ENCODE data around the gene CAMK2D.

Gene CAMK2D

DNA sequence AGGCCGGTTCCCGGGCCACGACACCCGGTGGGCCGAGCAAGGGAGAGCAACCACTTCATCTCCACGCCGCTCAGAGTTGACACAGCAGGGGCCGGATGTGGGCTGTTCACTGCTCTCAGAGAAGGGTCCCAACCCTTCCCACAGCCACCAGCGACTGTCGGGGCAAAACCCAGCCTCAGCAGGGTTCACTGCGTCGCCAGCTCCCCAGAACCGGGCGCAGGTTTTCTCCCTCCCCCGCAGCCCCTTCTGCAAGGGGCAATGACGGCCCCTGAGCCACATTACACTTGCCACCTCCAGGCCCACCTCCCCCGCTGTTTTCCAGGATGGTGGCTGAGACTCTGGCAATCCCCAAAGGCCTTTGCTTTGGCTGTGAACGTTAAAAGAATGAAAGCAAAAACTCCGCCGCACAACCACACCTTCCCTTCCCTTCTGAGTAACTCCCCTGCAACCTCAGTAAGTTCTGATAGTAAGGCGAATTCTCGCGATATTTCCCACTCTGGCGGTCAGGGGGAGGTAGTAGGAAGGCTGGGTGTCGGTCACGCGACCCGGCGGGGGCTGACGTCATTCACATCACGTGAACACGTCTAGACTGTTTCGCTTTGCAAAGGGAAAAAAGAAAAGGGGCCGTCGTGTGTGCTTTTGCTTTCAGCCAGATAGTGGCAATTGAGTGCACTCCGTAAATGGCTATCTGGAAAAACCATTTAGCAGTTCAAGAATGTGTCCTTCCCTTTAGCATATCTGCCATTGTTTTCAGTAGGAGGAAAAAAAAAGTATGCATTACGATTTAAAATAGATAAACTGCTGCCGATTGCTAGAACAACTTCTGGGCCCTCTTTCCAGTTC is 869 bp upstream of the CAMK2D start:
- peak; percentile 97 for DNase-seq

DNA sequence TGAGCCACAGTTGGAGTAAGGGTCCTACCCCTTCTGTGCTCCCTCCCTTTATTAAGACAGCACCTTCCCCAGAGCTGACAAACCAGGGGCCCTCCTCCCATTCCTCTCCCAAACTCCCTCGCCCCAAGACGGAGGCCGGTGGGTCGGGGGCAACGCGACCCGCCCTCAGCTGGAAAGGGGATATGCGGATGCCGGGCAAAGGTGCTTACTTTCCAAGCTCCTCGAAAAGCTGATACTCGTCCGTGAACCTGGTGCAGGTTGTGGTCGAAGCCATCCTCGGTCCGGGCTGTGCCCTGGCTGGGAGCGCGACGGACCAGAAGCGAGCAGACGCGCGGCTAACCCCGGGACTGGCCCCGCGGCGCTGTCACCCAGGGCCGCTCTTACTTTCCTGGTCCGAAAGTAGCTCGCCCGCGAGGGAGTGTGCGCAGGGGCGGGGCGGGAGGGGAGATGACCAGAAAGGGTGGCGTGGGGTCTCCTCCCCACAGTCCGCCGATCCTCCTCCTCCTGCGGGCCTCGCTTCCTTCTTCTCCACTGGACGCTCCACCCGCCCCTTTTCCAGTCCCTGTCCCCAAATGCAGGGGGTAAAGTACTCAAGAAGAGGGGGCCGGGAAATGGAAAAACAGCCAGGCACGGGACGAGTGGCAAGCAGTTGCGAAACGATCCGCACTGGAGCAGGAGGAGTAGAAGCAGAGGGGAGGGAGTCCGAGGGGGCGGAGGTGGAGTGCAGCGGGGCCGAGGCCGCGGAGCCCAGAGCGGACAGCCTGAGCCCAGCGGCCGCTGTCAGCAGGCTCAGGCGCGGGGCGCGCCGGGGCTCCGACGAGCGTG is 531 bp downstream of the CAMK2D start:
- peak in 1 of 2 experiments; percentile 16 for DNase-seq

DNA sequence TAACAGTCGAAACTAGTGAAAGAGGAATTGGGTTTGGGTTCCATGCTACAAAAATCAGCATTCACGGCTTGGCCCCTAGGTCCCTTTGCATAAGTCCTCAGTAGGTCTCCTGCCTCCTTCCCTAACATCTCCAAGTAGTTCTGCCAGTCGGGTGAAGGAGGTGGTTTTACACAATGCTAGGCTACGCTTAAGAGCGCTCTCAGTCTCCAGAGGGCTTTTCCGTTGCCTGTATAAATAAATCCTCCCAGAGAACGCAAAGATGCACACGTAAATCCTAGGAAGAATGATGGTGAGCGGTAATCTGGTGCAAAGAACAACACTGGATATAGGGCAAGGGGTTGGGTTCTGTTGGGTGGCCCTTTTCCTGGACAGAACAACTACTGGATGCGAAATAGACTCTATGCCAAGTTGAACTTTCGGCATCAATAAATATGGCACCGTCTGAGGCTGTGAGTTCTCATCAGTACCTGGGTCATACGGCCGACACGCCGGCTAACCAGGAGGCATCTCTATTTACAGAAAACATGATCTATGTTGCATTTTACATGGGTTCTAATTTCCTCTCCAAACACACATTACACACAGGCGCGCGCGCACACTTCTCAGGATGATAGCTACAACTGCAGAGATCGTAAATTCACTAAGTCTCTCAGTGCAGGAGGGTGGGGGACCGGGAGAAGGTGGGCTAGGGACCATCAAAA is 1.3 kb downstream of the CAMK2D start:
- DNase-seq: peak in 1 of 2 experiments; percentile 7

DNA sequence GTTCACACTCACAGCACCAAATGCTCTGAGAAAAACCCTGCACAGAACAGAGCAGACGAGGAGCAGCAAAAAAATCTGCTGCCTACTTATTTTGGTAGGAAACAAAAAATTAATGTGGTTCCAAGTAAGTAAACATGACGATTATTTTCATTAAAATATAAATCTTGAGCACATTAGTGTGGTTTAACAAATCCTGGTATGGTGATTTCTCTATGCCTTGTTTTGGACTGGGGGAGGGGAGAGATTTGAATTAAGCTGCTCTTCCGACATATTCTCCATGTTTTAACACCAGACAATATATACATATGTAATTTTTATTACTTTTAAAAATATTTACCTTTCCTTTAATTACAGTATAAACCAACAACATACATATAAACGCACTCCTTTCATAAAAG is 1.8 kb downstream of the CAMK2D start:
- DNase-seq: no peak

DNA sequence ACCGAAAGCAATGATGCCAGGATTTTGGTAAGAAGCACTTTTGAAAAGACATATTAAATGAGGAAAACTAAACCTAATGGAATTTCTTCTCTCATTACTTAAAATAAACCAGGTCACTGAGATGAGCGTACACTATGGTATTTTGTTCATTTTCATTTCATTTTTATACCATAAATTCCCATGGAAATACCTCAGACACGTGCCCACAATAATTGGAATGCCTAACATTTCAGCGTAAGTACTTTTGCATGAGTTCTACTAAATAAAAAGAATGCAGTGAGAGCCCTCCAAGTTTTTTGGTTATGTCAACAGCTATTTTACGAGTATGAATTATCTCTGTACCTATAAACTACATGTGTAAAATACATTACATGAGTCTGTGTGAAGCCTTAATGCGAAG is 3.2 kb downstream of the CAMK2D start:
- DNase-seq: no peak

DNA sequence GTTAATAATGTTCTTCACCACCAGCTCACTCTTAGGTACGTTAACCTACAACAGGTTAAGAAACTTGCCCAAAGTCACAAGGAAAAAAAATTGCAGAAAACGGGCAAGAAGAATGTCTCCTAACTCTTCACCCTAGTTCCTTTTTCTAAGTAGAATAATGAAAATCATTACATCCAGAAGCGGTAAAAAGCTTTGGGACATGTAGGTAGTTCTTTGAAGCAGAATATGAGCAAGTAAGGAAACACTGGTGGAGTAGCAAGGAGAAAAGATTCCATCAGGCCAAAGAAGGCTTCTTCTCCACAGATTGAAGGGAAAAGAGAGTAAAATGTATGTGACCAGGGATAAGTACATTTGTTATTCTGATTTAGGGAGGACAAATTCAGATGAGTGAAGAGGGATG is 4.1 kb downstream of the CAMK2D start:
- DNase-seq: no peak

DNA sequence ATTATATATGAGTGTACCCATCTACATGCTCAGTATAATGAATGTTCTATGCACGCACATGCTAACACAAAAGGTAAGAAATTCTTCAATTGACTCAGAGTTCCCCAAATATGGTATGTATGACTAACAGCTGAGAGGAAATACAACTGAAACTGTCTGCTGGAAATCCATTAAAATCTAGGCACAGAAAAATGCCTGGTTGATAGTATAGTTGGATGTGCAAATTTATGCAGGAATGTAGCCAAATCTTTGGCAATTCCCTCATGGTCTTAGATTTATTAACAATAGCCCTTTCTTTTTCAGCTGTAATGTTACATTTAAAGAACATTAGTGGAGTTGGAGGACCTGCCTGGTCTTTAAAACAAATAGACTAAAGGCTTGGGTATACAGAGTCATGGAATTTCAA is 5.5 kb downstream of the CAMK2D start:
- DNase-seq: no peak

DNA sequence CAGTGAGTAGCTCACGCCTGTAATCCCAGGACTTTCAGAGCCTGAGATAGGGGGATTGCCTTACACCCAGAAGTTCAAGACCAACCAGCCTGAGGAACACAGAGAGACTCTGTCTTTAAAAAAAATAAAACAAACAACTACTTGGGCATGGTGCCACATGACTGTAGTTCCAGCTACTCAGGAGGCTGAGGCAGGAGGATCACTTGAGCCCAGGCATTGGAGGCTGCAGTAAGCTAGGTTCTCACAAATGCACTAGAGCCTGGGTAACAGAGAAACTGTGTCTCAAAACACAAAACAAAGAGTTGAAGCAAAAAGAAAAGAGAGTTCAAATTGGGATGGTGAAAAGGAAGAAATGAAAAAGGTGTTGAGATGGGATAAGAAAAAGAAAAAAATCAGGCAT is 10.8 kb downstream of the CAMK2D start:
- DNase-seq: no peak

DNA sequence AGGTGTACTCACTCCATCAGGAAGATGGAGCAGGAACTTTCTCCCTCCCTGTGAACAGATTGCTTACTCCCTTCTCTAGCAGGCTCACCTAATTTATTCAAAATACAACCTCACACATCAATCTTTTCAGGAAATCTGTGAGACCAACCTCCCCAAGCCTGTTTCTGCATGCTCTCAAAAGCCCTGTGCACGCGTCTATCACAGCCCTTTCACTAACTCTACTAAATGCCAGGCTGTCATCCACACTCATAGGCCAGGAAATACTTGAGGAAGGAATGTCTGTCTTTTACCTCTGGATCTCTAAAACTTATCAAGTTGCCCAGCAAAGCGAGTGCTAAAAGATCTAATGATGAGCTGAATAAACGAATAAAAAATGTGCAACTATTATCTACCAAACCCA is 11.2 kb downstream of the CAMK2D start:
- DNase-seq: no peak

DNA sequence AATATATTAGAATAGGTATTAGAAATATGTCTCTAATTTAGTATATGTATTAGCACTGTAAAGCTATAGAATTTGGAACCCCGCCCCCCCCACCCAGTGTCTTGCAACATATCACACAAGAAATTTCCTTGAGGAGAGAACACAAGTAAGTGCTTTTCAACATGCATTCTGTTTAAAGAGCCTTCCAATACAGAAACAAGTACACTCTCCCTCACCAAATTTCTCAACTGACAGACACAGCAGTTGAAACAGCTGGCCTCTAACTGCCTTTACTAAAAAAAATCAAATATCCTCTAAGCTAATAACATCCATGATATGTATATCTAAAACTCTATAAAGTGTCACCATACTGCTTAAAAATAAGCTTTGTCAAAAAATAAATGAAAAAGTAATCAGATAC is 12.4 kb downstream of the CAMK2D start:
- DNase-seq: no peak

DNA sequence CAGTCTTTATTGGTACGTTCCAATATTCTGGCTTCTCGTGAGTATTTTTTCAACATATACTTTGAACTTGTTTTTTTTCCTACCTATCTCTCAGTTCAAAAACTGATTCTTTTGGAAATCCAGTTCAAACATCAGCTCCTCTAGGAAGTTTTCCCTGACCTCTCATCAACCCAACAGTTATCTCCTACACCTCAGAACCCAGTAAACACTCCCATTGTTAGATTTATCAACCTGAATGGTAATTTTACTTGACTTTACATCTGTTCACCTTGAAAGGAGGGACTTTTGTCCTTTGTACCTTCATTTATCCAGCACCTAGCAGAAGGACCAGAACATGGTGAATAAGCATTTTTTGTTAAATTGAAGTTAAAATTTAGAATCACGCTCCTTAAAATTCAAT is 13.6 kb downstream of the CAMK2D start:
- DNase-seq: no peak

DNA sequence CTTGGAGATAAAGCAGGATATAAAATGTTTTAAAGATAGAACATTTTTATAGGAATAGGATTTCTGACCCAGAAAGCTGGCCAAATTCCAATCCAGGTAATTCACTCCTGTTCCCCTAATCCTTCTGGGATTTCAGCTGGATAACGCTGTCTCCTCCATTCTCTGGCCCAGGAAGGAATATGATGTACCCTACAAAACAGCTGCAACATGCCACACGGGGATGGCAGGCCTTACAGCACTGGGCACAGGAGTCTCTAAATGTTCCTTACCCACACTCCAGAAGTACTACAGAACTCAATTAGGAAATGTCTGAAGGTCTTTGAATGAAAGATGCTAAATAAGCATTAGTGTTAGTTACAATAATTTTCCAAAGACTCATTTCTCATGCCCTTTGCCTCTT is 15.8 kb downstream of the CAMK2D start:
- no peak for DNase-seq

DNA sequence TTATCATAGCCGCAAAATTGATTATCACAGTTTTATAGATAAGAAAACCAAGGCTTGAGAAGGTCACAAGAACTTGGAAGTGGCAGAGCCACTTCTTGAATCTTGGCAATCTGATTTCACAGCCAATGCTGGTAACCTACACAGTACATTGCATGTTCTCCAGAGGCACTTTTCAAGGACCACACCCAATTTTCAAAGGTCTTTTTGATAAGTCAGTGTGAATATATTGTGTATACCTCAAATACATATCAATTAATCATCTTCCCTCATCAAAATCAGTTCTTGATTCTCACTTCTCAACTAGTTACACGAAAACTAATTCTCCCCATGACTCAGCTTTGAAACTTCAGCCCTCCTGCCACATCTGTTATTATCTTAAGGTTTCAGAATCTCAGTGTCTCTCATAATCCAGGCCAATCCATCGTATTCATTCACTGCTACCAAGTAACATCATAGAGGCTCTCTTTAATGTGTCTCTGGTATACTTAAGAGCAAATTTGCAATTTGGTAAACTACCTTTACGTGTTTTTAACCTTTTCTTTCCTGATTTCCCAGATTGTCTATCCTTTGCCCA is 16.8 kb downstream of the CAMK2D start:
- DNase-seq: no peak

DNA sequence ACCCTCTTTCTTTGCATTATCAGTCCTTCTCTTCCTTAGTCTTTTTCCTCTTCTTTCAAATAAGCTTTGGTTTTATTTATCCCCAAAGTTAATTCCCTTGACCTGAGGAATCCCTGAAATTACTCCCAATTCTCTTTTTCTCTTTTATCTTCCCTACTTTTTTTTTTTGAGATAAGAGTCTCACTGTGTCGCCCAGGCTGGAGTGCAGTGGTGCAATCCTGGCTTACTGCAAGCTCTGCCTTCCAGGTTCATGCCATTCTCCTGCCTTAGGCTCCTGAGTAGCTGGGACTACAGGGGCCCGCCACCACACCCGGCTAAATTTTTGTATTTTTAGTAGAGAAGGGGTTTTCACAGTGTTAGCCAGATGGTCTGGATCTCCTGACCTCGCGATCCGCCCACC is 17.8 kb downstream of the CAMK2D start:
- DNase-seq: no peak

DNA sequence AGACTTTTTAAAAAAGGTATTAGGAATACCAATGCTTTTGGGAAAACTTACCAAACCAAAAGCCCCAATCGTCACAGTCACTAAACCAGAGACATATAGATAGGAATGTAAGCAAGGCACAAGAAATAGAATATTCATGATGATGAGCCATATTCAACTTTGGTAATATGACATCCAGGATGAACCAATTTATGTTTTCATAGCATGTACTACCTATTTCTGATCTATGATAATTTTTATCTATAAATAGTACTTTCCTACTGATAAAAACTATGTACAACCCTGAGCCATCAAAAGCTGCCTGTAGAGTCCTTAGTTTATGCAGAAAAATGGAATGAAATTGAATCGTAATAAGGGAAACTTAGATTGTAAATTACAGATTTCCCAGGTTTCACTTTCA is 18.9 kb downstream of the CAMK2D start:
- DNase-seq: no peak

DNA sequence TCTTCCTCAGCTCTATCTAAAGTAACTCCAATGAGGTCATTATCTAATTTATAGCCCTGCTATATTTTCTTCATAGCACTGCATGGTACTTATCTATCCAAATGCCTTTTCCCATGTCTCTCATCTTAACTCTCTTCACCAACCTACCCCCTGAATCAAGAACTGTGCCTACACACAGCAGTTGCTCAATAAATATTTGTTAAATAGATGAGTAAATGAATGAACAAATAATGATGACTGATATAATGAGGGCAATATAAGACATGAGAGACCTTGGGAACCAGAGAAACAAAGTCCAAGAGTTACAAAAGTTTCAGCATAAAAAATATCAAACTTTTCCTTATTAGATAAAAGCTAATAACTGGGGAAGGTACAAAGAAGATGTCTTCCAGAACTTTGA is 19.6 kb downstream of the CAMK2D start:
- no peak for DNase-seq

DNA sequence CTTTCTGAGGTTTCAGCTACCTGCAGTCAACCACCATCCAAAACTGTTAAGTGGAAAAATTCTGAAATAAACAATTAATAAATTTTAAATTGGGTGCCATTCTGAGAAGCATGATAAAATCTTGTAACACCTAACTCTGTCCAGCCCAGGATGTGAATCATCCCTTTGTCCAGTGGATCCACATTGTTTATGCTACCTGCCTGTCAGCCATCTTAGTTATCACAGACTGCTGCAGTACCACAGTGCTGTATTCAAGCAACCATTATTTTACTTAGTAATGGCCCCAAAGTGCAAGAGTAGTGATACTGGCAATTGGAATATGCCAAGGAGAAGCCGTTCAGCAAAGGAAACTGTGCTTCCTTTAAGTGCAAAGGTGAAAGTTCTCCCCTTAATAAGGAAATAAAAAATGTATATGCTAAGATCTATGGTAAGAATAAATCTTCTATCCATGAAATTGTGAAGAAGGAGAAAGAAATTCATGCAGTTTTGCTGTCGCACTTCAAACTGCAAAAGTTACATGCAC is 20.6 kb downstream of the CAMK2D start:
- no peak for DNase-seq

DNA sequence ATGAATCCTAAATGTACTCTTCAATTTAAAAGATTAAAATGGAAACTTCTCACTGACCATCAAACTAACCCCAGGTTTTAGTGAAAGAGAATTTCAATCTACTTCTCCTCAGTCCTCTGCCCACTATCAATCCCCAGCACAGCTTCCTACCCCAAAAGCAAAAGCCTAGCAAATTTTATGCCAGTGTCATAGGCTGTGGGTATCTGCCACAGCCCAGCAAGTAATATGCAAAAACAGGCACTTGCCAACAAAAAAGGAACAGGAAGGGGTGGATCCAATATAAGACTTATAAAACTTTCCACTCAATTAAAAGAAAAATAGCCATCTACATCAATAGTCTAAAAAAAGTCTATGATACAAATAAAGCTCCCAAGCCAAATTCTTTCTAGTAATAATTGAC is 22.3 kb downstream of the CAMK2D start:
- no peak for DNase-seq

DNA sequence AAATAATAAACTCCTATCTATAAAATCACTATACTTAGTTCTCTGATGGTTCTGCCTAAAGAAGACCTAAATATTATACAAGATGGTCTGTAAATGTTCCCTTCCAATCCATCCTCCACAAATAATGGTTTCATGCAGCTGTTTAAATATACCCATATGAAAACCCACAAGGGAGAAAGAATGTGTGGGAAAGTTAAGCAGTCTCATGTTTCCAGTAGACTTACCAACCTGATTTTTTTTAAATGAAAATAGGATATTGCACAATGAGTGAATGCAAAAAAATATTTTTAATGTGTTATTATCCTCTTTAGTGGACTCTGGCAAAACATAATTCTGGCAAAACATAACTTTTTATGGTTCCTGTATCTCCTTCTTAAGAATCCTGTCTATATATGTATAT is 23.3 kb downstream of the CAMK2D start:
- peak in 1 of 2 experiments; percentile 8 for DNase-seq

DNA sequence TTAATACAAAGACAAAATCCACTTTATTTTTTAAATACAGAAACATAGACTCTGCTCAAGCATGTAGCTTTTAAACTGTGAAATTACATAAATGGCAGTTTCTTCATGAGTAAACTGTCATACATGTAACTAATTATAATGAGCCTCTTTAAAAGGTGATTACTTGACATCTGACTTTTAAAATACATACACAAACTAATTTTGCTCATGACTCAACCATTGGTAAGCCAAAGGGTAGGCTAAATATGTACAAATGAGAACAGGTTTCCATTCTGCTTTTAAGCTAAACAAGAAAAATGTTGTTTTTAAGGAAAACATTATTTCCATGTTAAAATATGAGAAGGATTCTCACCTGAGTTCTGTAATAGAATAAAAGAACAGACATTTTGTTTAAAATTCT is 27.9 kb downstream of the CAMK2D start:
- DNase-seq: no peak

DNA sequence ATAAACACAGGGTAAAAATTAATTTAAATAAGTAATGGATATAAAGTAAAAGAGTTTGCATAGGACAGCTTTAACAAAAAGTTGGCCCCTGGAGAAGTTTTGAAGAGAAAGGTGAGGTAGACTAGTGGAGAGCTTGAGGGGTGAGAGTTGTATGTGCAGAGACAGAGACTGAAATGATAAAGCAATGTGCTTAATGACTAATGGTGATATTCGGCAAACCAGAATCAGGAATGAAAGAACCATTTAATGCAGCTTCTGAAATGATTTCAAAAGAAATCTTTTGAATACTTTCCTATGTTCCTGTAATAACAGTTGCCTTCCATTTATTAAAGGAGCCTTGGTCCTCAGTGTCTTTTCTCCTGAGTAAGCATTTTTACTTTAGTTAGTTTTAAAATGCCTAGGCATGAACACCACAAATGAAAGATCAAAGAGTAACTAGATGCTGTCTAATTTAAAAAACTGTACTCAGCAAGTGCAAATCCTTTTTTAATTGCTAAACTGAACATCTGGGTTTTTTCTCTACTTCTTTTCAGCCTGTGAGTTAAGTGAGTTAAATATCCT is 28.5 kb downstream of the CAMK2D start:
- no peak for DNase-seq

DNA sequence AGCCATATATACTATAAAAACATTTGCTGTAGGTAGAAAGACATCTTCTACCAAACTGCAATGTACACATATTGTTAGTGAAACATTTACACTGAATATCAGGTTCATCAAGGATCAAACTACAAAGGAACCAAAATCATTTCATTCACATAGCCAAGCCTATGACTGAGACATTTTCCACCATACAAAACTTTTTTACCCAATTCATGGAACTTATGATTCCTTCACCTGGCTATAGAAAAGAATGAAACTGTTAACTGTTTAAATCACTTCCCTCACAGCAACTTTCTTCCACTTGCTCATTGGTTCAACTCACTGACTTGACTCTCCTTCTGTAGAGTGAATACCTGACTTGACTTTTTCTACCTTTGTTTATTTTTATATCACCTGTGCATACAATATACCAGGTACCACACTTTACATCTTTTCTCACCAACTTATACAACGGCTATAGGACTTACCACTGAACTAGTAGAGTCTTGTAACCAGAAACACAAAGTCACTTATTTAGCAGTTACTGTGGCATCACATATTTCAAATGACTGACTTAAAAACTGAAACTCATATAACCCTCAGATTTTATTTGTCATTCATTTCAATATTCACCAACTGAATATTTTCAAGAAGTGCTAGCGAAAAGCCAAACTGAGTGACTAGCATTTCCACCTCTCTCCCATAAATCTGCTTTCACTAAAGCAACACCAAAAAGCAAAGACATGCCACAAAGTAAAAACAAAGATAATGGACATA is 30.9 kb downstream of the CAMK2D start:
- DNase-seq: no peak

Measured in NCI-H1930 (cell line).